Liver (tissue), 9 donors: ENCODE measurements around the gene COL17A1. TPM values are rescaled to one million over a fixed set of nuclear protein-coding genes. Genes with fewer than 3 reads are reported as not detected.

Source experiments
- DNase-seq: peaks from one replicate; pipeline ENCODE4 v3.0.0-alpha.2; 2017; ENCODE audit warnings: low spot score
- H3K27ac ChIP-seq, 2 donors: one replicate each; pipeline ENCODE4 v1.7.0; 2013; ENCODE audit warnings: inconsistent platforms in 2 of 2, low read length in 2 of 2, control low read depth in 1 of 2, low read depth in 1 of 2, mild to moderate bottlenecking in 1 of 2
- H3K27me3 ChIP-seq, 4 donors: one replicate each; pipeline versions ENCODE4 v1.6.1 to v1.7.0; 2013; ENCODE audit warnings: low read length in 3 of 4, inconsistent platforms in 1 of 4, mild to moderate bottlenecking in 1 of 4, moderate library complexity in 1 of 4; ENCODE audit not compliant: control insufficient read depth in 4 of 4, insufficient read depth in 4 of 4
- H3K36me3 ChIP-seq, 4 donors: one replicate each; pipeline versions ENCODE4 v1.6.1 to v1.7.0; 2013; ENCODE audit warnings: low read length in 3 of 4, mild to moderate bottlenecking in 3 of 4, low read depth in 1 of 4, moderate library complexity in 1 of 4; ENCODE audit not compliant: control insufficient read depth in 4 of 4, insufficient read depth in 3 of 4
- H3K4me1 ChIP-seq, 4 donors: one replicate each; pipeline versions ENCODE4 v1.6.1 to v1.7.0; 2013; ENCODE audit warnings: low read length in 3 of 4, mild to moderate bottlenecking in 3 of 4, moderate library complexity in 1 of 4; ENCODE audit not compliant: control insufficient read depth in 4 of 4, insufficient read depth in 4 of 4
- H3K4me3 ChIP-seq, 3 donors: one replicate each; pipeline versions ENCODE4 v1.6.1 to v1.7.0; 2013; ENCODE audit warnings: low read length in 3 of 3, control low read depth in 1 of 3, low read depth in 1 of 3, mild to moderate bottlenecking in 1 of 3
- H3K9ac ChIP-seq, 2 donors: one replicate each; pipeline ENCODE4 v1.7.0; 2013; ENCODE audit warnings: low read length in 2 of 2, mild to moderate bottlenecking in 2 of 2, moderate library complexity in 2 of 2, control low read depth in 1 of 2, low read depth in 1 of 2
- H3K9me3 ChIP-seq, 4 donors: one replicate each; pipeline versions ENCODE4 v1.6.1 to v1.7.0; 2013; ENCODE audit warnings: low read length in 3 of 4; ENCODE audit not compliant: control insufficient read depth in 4 of 4
- EGR1 ChIP-seq, 2 donors: IDR thresholded peaks; 2 replicates each; pipeline ENCODE4 v1.6.1; 2016 to 2018; ENCODE audit warnings: antibody characterized with exemption in 2 of 2, low read depth in 2 of 2
- FOXA1 ChIP-seq: IDR thresholded peaks from 2 replicates; pipeline ENCODE4 v1.6.1; 2016; ENCODE audit warnings: antibody characterized with exemption
- FOXA2 ChIP-seq: IDR thresholded peaks from 2 replicates; pipeline ENCODE4 v1.6.1; 2016; ENCODE audit warnings: antibody characterized with exemption
- GABPA ChIP-seq, 2 donors: IDR thresholded peaks in 1 of 2; conservative IDR thresholded peaks in 1 of 2; 2 replicates each; pipeline ENCODE4 v1.6.1; 2016; ENCODE audit warnings: antibody characterized with exemption in 2 of 2, mild to moderate bottlenecking in 1 of 2, moderate library complexity in 1 of 2
- HNF4A ChIP-seq, 2 donors: conservative IDR thresholded peaks; 2 replicates each; pipeline ENCODE4 v1.6.1; 2016; ENCODE audit warnings: antibody characterized with exemption in 2 of 2, mild to moderate bottlenecking in 2 of 2
- HNF4G ChIP-seq: IDR thresholded peaks from 2 replicates; pipeline ENCODE4 v1.6.1; 2016; ENCODE audit warnings: antibody characterized with exemption
- JUND ChIP-seq, 2 donors: IDR thresholded peaks; 2 replicates each; pipeline ENCODE4 v1.6.1; 2016; ENCODE audit warnings: antibody characterized with exemption in 2 of 2
- NR2F2 ChIP-seq: IDR thresholded peaks from 2 replicates; pipeline ENCODE4 v1.6.1; 2016; ENCODE audit warnings: antibody characterized with exemption
- RAD21 ChIP-seq, 2 donors: IDR thresholded peaks; 2 replicates each; pipeline ENCODE4 v1.6.1; 2016; ENCODE audit warnings: antibody characterized with exemption in 2 of 2, mild to moderate bottlenecking in 2 of 2
- RXRA ChIP-seq, 2 donors: IDR thresholded peaks; 2 replicates each; pipeline ENCODE4 v1.6.1; 2017 to 2018; ENCODE audit warnings: antibody characterized with exemption in 2 of 2, mild to moderate bottlenecking in 1 of 2
- SP1 ChIP-seq: IDR thresholded peaks from 2 replicates; pipeline ENCODE4 v1.6.1; 2018; ENCODE audit warnings: antibody characterized with exemption, mild to moderate bottlenecking
- YY1 ChIP-seq: IDR thresholded peaks from 2 replicates; pipeline ENCODE4 v1.6.1; 2016; ENCODE audit warnings: antibody characterized with exemption, mild to moderate bottlenecking
- WGBS: extraction: QIAGEN DNeasy Blood & Tissue Kit; methylation state at CpG from one replicate; pipeline ENCODE4 v1.1.7; 2013; 5-methylcytosine and 5-hydroxymethylcytosine counted together
- polyA plus RNA-seq, 2 donors: library from polyadenylated mRNA; stranded (reverse) in 1 of 2; unstranded in 1 of 2; fragments of 200-250 nt in 1 of 2; fragments of >200 nt in 1 of 2; fragmentation: Nextera tagmentation in 1 of 2; extraction: Ambion mirVana in 1 of 2; gene quantifications; one replicate each; pipeline versions ENCODE4 v1.2.1 to v1.2.3, GENCODE V29; 2013 to 2015
- total RNA-seq, 2 donors: library from RNA; depleted of rRNA; stranded (reverse); fragments of >200 nt; gene quantifications; one replicate each; pipeline ENCODE4 v1.2.3, GENCODE V29; 2014
- TF ChIP-seq, protein P1 (sequence below): IDR thresholded peaks from 2 replicates; pipeline ENCODE4 v1.6.1; 2016; ENCODE audit warnings: antibody characterized with exemption
- TF ChIP-seq, protein P2 (sequence below): IDR thresholded peaks from 2 replicates; pipeline ENCODE4 v1.6.1; 2016; ENCODE audit warnings: antibody characterized with exemption, mild to moderate bottlenecking
- TF ChIP-seq, protein P3 (sequence below): IDR thresholded peaks from 2 replicates; pipeline ENCODE4 v1.6.1; 2016; ENCODE audit warnings: antibody characterized with exemption
- TF ChIP-seq, protein P4 (sequence below): fragments of 150-350 bp; IDR thresholded peaks from 2 replicates; pipeline ENCODE4 v1.5.1; 2017; ENCODE audit warnings: improper control_type of control experiment, low read depth, low read length; ENCODE audit not compliant: missing input control
- TF ChIP-seq, protein P5 (sequence below): IDR thresholded peaks from 2 replicates; pipeline ENCODE4 v1.6.1; 2016; ENCODE audit warnings: antibody characterized with exemption
- donor health status: healthy.
- donor health status: healthy.
- donor health status: healthy.
- donor health status: healthy.
- donor health status: healthy.

Gene COL17A1
- total and polyA plus RNA-seq, 4 donors = 0.05 to 1.7 TPM; not detected in 2

DNA sequence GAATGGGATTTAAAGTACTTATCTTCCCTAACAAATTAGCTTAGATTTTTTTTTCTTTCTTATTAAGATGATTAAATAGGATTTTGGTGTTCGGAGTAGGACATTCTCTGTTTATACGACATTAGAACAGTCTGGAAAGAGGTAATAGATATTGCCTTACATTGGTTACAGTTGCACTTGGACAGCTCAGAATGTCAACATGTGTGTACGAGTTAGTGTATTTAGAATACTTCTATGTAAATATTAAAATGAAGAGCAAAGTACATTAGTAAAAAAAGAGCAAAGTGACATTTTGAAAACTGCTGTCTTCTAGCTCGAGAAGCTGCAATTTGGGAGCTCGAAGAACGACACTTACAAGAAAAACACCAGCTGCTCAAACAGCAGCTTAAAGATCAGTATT is 67.2 kb downstream of the COL17A1 start:
- Histone ChIP-seq H3K4me3 (peak overlapping the region in 1 of 3 donors; percentile 36), H3K36me3 (peaks cover 6 to 25% (median 23%) of the 10 kb centered on the region in 4 donors), H3K4me1 (peaks cover 0 to 15% (median 3%) of the 10 kb centered on the region in 4 donors), H3K9me3 (no peaks in the 10 kb centered on the region), H3K27me3 (no peaks in the 10 kb centered on the region), H3K27ac (peak overlapping the region; percentile 4 to 35), H3K9ac (peak overlapping the region in 1 of 2 donors; percentile 29)
- no peak for DNase-seq
- WGBS = 40% methylated on average over 6 of the region's 6 CpGs
- TF ChIP-seq HNF4G (peak; percentile 7), SP1 (no peak), NR2F2 (no peak), RXRA (IDR thresholded peaks at IDR 0.05) (no peak), JUND (IDR thresholded peaks at IDR 0.05) (peak in 1 of 2 donors; percentile 13), EGR1 (IDR thresholded peaks at IDR 0.05; ENCODE audit: low read depth in 2 of 2) (no peak), YY1 (peak; percentile 19), HNF4A (conservative IDR thresholded peaks at IDR 0.05) (peak; percentile 51 to 52), RAD21 (IDR thresholded peaks at IDR 0.05) (no peak), FOXA2 (peak; percentile 58), FOXA1 (no peak)
- TF ChIP-seq, protein P1, sequence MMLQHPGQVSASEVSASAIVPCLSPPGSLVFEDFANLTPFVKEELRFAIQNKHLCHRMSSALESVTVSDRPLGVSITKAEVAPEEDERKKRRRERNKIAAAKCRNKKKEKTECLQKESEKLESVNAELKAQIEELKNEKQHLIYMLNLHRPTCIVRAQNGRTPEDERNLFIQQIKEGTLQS = no peak
- TF ChIP-seq, protein P2, sequence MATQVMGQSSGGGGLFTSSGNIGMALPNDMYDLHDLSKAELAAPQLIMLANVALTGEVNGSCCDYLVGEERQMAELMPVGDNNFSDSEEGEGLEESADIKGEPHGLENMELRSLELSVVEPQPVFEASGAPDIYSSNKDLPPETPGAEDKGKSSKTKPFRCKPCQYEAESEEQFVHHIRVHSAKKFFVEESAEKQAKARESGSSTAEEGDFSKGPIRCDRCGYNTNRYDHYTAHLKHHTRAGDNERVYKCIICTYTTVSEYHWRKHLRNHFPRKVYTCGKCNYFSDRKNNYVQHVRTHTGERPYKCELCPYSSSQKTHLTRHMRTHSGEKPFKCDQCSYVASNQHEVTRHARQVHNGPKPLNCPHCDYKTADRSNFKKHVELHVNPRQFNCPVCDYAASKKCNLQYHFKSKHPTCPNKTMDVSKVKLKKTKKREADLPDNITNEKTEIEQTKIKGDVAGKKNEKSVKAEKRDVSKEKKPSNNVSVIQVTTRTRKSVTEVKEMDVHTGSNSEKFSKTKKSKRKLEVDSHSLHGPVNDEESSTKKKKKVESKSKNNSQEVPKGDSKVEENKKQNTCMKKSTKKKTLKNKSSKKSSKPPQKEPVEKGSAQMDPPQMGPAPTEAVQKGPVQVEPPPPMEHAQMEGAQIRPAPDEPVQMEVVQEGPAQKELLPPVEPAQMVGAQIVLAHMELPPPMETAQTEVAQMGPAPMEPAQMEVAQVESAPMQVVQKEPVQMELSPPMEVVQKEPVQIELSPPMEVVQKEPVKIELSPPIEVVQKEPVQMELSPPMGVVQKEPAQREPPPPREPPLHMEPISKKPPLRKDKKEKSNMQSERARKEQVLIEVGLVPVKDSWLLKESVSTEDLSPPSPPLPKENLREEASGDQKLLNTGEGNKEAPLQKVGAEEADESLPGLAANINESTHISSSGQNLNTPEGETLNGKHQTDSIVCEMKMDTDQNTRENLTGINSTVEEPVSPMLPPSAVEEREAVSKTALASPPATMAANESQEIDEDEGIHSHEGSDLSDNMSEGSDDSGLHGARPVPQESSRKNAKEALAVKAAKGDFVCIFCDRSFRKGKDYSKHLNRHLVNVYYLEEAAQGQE = no peak

DNA sequence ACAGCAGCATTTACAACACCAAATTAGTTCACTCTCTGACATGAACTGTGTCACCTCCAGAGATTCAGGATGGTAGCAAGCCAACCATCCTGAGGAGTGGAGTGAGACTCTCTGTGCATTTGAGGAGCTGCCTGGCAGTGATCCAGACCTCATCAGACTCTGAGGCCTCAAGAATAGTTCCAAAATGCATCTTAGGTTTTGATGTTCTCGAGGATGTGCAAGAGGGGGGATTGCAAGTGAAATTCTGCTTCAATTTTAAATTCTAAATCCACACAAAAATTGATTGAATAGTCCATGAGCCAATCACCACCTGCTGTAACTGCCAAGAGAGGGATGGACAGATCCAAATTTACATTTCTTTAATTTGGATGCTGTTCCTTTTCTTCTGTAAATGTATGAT is 69.0 kb downstream of the COL17A1 start:
- WGBS = 92% methylated on average over 1 of the region's 1 CpG
- TF ChIP-seq, protein P3, sequence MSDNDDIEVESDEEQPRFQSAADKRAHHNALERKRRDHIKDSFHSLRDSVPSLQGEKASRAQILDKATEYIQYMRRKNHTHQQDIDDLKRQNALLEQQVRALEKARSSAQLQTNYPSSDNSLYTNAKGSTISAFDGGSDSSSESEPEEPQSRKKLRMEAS = no peak
- no peak for TF ChIP-seq HNF4G
- no peak for TF ChIP-seq JUND (IDR thresholded peaks at IDR 0.05)
- no peak for TF ChIP-seq GABPA (IDR thresholded peaks at IDR 0.05 in 1 of 2, conservative IDR thresholded peaks at IDR 0.05 in 1 of 2)
- no peak for TF ChIP-seq RAD21 (IDR thresholded peaks at IDR 0.05)
- TF ChIP-seq FOXA1 = no peak
- no peak overlapping the region for H3K4me3 ChIP-seq
- no peak overlapping the region for H3K9ac ChIP-seq
- DNase-seq = no peak
- no peak overlapping the region for H3K27ac ChIP-seq
- H3K36me3 ChIP-seq = peaks cover 4 to 12% (median 11%) of the 10 kb centered on the region in 4 donors
- no peaks in the 10 kb centered on the region for H3K27me3 ChIP-seq
- no peaks in the 10 kb centered on the region for H3K9me3 ChIP-seq
- peaks cover 0 to 15% (median 3%) of the 10 kb centered on the region in 4 donors for H3K4me1 ChIP-seq

DNA sequence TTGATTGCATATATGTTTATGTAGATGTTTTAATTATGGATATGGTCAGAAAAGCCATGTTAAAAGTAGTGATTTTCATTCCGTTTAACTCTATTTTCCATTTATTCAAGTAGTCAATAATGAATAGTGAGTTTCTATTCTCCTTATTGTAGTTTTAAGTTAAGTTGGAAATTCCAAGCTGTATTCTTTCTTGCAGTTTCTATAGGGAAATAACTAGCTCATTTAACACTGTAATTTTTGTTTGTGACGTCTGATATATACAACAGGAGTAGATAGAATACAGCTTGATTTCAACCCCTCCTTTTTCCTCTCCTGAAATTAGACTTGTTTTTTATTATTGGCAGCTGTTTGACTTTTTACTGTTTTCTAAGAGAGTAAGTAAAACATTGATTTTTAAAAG is 71.5 kb downstream of the COL17A1 start:
- H3K9me3 ChIP-seq = no peaks in the 10 kb centered on the region
- TF ChIP-seq JUND (IDR thresholded peaks at IDR 0.05) = no peak
- TF ChIP-seq, protein P3 = no peak
- TF ChIP-seq, protein P4, sequence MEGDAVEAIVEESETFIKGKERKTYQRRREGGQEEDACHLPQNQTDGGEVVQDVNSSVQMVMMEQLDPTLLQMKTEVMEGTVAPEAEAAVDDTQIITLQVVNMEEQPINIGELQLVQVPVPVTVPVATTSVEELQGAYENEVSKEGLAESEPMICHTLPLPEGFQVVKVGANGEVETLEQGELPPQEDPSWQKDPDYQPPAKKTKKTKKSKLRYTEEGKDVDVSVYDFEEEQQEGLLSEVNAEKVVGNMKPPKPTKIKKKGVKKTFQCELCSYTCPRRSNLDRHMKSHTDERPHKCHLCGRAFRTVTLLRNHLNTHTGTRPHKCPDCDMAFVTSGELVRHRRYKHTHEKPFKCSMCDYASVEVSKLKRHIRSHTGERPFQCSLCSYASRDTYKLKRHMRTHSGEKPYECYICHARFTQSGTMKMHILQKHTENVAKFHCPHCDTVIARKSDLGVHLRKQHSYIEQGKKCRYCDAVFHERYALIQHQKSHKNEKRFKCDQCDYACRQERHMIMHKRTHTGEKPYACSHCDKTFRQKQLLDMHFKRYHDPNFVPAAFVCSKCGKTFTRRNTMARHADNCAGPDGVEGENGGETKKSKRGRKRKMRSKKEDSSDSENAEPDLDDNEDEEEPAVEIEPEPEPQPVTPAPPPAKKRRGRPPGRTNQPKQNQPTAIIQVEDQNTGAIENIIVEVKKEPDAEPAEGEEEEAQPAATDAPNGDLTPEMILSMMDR = no peak
- TF ChIP-seq HNF4G = no peak
- no peak for TF ChIP-seq RAD21 (IDR thresholded peaks at IDR 0.05)
- TF ChIP-seq, protein P5, sequence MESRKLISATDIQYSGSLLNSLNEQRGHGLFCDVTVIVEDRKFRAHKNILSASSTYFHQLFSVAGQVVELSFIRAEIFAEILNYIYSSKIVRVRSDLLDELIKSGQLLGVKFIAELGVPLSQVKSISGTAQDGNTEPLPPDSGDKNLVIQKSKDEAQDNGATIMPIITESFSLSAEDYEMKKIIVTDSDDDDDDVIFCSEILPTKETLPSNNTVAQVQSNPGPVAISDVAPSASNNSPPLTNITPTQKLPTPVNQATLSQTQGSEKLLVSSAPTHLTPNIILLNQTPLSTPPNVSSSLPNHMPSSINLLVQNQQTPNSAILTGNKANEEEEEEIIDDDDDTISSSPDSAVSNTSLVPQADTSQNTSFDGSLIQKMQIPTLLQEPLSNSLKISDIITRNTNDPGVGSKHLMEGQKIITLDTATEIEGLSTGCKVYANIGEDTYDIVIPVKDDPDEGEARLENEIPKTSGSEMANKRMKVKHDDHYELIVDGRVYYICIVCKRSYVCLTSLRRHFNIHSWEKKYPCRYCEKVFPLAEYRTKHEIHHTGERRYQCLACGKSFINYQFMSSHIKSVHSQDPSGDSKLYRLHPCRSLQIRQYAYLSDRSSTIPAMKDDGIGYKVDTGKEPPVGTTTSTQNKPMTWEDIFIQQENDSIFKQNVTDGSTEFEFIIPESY = no peak
- no peak overlapping the region for H3K4me3 ChIP-seq
- 87% methylated on average over 2 of the region's 2 CpGs for WGBS
- DNase-seq = no peak
- H3K27me3 ChIP-seq = no peaks in the 10 kb centered on the region
- H3K9ac ChIP-seq = no peak overlapping the region
- H3K36me3 ChIP-seq = peaks cover 0 to 8% (median 3%) of the 10 kb centered on the region in 4 donors
- H3K27ac ChIP-seq = no peak overlapping the region
- peaks cover 0 to 10% (median 3%) of the 10 kb centered on the region in 4 donors for H3K4me1 ChIP-seq
